GM23338 (cell line): Measurements from ENCODE around the gene CCDC187.
A peak's percentile ranks its signal among the peaks of the same experiment; 100 is the strongest.

Experiments used
- CREB1 ChIP-seq: fragments of 250-450 bp; sonication (Bioruptor Pico); IDR thresholded peaks from 2 replicates; pipeline ENCODE4 v1.5.0; 2020; ENCODE audit warnings: low read depth, mild to moderate bottlenecking, moderate library complexity
- EZH2 ChIP-seq: fragments of 200-600 bp; sonication (generic); IDR thresholded peaks from one replicate; pipeline ENCODE4 v1.8.0; 2017; ENCODE audit warnings: antibody characterized with exemption, mild to moderate bottlenecking, low read depth; ENCODE audit not compliant: unreplicated experiment
- EZH2phosphoT487 ChIP-seq: fragments of 200-600 bp; sonication (generic); IDR thresholded peaks from one replicate; pipeline ENCODE4 v1.8.1; 2018; ENCODE audit warnings: antibody characterized with exemption; ENCODE audit not compliant: unreplicated experiment
- JUNB ChIP-seq: IDR thresholded peaks from one replicate; pipeline ENCODE4 v1.6.1; 2016; ENCODE audit warnings: antibody characterized with exemption; ENCODE audit not compliant: unreplicated experiment
- POLR2AphosphoS5 ChIP-seq: IDR thresholded peaks from 2 replicates; pipeline ENCODE4 v1.6.1; 2016; ENCODE audit warnings: antibody characterized with exemption, low read depth
- STAT1 ChIP-seq: IDR thresholded peaks from one replicate; pipeline ENCODE4 v1.6.1; 2016; ENCODE audit warnings: antibody characterized with exemption; ENCODE audit not compliant: unreplicated experiment
- ZNF114 ChIP-seq: fragments of 250-450 bp; sonication (Bioruptor Pico); IDR thresholded peaks from 2 replicates; pipeline ENCODE4 v1.5.0; 2020; ENCODE audit warnings: mild to moderate bottlenecking, moderate library complexity
- ZNF331 ChIP-seq: fragments of 250-450 bp; sonication (Bioruptor Pico); IDR thresholded peaks from 2 replicates; pipeline ENCODE4 v1.5.0; 2020; ENCODE audit warnings: low read depth, mild to moderate bottlenecking, moderate library complexity
- TF ChIP-seq, protein P1 (sequence below), 2 experiments: fragments of 200-600 bp in 1 of 2; sonication (generic) in 1 of 2; conservative IDR thresholded peaks; 2 replicates each; pipeline versions ENCODE4 v1.5.1 to v1.6.1; 2016 to 2017; ENCODE audit warnings: antibody characterized with exemption in 2 of 2, low read depth in 2 of 2, mild to moderate bottlenecking in 2 of 2, moderate library complexity in 1 of 2
- TF ChIP-seq, protein P2 (sequence below): IDR thresholded peaks from one replicate; pipeline ENCODE4 v1.6.1; 2018; ENCODE audit warnings: antibody characterized with exemption; ENCODE audit not compliant: unreplicated experiment
- TF ChIP-seq, protein P3 (sequence below): IDR thresholded peaks from 2 replicates; pipeline ENCODE4 v1.6.1; 2016; ENCODE audit warnings: antibody characterized with exemption

DNA sequence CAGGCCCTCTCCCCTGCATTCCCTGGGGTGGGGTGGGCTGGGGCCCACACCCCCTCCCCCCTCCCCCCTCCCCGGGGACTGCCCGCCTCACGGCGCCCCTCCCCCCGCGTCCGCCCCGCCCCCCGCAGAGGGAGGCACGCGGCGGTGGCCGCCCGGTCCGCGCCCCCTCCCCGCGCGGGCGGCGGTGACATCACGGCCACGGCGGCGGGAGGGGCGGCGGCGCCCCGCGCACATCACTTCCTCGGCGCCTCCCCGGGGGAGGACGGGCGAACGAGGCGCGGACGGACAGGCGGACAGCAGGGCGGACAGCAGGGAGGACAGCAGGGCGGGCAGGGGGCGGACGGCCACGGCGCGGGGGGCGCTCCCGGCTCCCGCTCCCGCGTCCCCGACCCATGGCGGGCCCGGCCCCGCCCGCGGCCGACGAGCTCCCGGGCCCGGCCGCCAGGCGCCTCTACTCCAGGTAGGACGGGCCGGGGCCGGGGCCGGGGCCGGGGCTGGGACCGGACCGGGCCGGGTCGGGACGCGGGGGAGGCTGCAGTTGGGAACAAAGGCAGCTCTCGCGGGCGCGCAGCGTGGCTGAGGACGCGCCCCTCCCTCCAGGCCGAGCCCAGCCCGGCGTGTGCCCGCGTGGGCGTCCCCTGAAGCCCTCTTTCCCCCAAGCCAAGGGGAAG lies 23.5 kb upstream of the CCDC187 start, which contains the start of gene GPSM1:
- TF ChIP-seq, protein P1, sequence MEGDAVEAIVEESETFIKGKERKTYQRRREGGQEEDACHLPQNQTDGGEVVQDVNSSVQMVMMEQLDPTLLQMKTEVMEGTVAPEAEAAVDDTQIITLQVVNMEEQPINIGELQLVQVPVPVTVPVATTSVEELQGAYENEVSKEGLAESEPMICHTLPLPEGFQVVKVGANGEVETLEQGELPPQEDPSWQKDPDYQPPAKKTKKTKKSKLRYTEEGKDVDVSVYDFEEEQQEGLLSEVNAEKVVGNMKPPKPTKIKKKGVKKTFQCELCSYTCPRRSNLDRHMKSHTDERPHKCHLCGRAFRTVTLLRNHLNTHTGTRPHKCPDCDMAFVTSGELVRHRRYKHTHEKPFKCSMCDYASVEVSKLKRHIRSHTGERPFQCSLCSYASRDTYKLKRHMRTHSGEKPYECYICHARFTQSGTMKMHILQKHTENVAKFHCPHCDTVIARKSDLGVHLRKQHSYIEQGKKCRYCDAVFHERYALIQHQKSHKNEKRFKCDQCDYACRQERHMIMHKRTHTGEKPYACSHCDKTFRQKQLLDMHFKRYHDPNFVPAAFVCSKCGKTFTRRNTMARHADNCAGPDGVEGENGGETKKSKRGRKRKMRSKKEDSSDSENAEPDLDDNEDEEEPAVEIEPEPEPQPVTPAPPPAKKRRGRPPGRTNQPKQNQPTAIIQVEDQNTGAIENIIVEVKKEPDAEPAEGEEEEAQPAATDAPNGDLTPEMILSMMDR (conservative IDR thresholded peaks at IDR 0.05; ENCODE audit: low read depth in 2 of 2) = no peak
- no peak for TF ChIP-seq EZH2
- peak; percentile 34; the same call in 1 of the 2 replicates for TF ChIP-seq POLR2AphosphoS5
- no peak for TF ChIP-seq JUNB
- no peak for TF ChIP-seq EZH2phosphoT487
- TF ChIP-seq, protein P2, sequence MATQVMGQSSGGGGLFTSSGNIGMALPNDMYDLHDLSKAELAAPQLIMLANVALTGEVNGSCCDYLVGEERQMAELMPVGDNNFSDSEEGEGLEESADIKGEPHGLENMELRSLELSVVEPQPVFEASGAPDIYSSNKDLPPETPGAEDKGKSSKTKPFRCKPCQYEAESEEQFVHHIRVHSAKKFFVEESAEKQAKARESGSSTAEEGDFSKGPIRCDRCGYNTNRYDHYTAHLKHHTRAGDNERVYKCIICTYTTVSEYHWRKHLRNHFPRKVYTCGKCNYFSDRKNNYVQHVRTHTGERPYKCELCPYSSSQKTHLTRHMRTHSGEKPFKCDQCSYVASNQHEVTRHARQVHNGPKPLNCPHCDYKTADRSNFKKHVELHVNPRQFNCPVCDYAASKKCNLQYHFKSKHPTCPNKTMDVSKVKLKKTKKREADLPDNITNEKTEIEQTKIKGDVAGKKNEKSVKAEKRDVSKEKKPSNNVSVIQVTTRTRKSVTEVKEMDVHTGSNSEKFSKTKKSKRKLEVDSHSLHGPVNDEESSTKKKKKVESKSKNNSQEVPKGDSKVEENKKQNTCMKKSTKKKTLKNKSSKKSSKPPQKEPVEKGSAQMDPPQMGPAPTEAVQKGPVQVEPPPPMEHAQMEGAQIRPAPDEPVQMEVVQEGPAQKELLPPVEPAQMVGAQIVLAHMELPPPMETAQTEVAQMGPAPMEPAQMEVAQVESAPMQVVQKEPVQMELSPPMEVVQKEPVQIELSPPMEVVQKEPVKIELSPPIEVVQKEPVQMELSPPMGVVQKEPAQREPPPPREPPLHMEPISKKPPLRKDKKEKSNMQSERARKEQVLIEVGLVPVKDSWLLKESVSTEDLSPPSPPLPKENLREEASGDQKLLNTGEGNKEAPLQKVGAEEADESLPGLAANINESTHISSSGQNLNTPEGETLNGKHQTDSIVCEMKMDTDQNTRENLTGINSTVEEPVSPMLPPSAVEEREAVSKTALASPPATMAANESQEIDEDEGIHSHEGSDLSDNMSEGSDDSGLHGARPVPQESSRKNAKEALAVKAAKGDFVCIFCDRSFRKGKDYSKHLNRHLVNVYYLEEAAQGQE = no peak
- peak; percentile 29; the same call in 1 of the 2 replicates for TF ChIP-seq CREB1
- TF ChIP-seq, protein P3, sequence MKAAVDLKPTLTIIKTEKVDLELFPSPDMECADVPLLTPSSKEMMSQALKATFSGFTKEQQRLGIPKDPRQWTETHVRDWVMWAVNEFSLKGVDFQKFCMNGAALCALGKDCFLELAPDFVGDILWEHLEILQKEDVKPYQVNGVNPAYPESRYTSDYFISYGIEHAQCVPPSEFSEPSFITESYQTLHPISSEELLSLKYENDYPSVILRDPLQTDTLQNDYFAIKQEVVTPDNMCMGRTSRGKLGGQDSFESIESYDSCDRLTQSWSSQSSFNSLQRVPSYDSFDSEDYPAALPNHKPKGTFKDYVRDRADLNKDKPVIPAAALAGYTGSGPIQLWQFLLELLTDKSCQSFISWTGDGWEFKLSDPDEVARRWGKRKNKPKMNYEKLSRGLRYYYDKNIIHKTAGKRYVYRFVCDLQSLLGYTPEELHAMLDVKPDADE = no peak
- TF ChIP-seq ZNF331 (CRISPR knock-in tag) = no peak
- TF ChIP-seq STAT1 = no peak
- TF ChIP-seq ZNF114 = no peak
